HG03060 (cell line): ENCODE data around the gene GCNA.
"Not testable (repeated sequence)": the region's sequence is repeated elsewhere in the genome, so short reads cannot be mapped to it uniquely, and the experiment has no call there.

Experiments used
- ATAC-seq: cut with Tn5 transposase; IDR thresholded peaks from one replicate; pipeline ENCODE4 v1.9.1; 2021; ENCODE audit warnings: low read depth, moderate number of reproducible peaks; ENCODE audit not compliant: unreplicated experiment

The GCNA gene

GRCh38 chrX:71636438-71637252, 58.4 kb downstream of the GCNA start:
- no peak for ATAC-seq

GRCh38 chrX:71637253-71637618, 59.0 kb downstream of the GCNA start:
- no peak for ATAC-seq

DNA sequence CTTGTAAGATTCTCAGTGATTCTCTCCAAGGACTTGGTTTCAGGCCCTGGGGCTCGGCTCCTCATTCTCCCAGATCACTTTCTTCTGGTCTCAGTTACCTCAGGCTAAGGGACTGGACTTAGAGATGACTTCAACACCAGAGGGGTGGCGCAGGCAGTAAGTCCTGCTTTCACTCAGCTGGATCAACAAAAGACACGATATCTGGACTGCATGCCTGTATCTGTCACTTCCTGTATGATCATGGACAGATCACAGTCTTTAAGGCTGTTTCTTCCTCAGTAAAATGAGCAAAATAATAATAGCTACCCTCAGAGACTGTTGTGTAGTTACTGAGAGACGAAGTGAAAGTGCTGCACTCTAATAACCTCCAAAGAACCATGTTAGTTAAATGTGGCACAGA, 59.6 kb downstream of the GCNA start:
- no peak for ATAC-seq

DNA sequence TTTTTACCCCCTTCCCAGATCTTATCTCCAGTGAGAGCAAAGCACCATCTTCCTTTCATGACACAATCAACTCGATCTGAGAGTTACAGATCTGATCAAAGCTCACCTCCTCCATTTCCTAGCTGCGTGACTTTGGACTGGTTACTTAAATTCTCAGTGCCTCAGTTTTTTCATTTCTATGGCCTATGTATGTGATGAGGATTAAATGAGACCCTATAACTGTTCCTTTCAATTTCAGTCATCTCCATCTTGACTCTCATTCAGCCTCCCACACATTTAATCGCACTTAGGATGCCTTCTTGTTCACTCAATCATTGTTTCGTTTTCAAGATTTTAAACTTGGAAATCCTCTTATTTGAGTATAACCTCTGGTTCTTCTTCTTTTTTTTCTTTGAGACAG, 60.2 kb downstream of the GCNA start:
- ATAC-seq, result no peak

- ATAC-seq, result no peak
Observed at GRCh38 chrX:71640002-71640401, 61.8 kb downstream of the GCNA start.

- ATAC-seq, result not testable (repeated sequence)
Observed at GRCh38 chrX:71644406-71644805, 66.2 kb downstream of the GCNA start.

DNA sequence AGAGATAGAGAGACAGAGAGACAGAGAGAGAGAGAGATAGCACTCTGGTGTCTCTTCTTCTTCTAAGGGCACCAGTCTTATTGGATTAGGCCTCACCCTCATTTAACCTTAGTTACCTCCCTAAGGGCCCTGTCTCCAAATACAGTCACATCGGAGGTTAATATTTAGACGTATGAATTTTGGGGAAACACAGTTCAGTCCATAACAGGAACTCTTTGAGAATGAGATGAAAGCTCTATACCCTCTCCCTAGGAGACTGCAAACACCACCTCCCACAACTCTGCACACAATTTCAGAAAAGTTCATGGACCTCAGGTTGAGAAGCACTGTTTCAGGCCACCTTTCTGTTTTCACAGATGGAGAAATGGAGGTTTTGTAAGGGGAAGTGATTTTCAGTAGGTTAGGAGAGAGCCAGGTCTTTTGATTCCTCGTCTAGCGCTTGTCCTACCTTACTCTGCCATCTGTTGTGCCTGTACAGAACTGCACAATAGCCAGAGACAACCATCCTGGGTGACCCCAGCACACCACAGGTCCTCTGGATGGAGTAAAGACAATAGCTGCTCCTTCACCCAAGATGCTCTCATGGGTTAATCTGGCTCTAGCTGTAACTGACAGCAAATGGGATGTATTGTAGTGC, 72.2 kb downstream of the GCNA start:
- no peak for ATAC-seq

DNA sequence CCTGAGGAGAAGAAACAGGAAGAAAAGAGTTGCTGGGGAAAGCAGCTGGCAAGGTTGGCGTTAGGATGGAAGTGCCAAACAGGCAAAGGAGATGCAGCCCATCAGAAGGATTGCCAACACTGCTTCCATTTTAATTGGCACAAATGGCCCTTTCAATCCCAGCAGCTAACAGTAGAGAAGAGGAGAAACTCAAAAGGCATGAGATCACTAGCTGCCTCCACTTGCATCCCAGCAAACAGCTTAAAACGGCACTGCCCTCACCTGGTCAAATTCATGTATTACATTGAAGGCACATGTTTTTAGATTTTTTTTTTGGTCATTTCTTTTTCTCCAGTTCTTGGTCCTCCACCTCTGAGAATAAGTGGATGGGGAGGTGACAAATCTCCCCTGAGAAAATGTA, 74.2 kb downstream of the GCNA start:
- no peak for ATAC-seq

- ATAC-seq, result no peak
Observed at GRCh38 chrX:71653344-71653743, 75.1 kb downstream of the GCNA start.

DNA sequence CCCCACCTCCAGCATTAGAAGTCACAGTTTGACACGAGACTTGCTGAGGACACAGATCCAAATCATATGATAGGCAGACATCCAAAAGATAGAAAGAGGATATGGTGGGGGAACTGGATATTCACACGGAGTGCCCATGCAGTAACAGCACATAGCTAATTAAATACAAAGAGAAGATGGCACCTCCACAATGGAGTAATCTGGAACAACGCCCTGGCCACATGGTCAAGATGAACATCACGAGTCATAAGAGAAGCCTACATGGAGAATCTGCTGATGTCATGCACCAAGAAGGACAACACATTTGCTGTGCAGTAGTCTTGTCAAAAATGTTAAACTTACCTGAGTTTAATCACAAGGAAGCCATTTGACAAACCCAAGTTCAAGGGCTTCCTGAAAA, 79.0 kb downstream of the GCNA start:
- no peak for ATAC-seq

DNA sequence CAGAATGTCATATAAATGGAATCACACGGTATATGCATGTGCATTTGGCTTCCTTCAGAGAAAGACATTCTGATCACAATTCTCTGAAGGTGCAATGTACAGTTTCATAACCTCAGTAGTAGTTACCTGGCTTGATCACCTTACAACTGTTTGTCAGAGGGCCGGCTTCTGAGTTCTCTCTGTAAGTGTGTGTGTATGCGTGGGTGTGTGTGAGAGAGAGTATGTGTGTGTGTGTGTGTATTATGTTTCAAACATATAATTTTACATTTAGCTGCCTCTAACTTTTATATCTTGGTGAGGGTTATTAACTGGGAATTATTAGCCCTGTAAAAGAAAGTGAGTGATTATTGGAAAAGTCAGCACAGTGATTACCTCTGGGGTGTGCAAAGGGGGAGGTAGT, 81.1 kb downstream of the GCNA start:
- no peak for ATAC-seq

DNA sequence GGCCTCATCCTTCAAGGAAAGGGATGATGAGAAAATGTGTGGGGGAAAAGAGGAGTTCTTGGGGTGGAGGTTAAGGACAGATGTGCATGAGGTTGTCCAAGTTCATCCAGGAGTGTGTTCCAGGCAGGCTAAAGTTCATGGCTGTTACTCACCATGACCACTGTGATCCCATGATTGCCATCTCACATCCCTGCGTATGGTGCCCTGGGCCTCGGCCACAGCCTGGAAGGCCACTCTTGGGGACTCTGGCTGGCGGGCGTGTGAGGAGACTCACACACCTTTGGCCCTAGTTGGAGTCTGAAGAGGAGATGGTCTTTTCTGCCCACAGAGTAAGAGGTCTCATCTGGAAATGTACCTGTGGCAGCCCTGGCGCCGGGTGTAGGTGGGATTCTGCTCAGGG, 81.7 kb downstream of the GCNA start:
- ATAC-seq, result no peak

DNA sequence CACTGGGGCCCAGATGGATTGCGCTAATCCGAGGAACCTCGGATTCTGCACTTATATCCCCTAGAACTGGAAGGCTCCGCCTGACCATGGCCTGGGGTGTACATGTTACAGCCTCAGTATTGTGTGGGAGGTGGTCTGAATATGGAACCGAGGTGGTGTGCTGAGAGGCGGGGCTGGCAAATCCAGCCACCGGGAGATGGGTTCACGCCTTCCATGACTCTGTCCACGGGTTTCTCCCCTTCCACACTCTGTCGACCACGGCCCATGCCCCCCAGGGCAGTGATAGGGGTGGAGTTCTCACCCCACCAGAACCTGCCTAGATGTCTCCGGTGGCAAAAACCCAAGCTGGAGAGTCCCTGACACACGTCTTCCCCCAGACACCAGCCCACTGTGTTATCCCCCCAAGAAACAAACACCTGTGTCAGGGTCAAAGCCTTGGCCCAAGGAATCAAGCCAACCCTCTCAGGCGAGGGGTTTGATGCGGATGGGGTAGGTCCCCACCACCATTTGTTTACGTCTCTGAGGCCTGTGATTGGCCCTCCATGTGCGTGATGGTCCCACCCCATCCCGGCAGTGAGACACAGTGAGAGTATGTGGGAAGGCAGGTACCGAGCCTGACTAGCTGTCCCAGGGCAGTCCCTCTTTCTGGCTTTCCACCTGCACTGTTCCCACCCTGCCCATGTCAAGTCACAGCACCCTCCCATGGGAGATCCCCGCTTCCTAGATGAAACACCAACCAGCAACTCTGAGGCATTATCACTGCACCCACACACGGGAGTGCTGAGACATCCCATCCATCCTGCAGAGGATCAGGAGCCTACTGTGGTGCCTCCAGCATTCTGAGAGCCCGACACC, 82.6 kb downstream of the GCNA start:
- no peak for ATAC-seq

DNA sequence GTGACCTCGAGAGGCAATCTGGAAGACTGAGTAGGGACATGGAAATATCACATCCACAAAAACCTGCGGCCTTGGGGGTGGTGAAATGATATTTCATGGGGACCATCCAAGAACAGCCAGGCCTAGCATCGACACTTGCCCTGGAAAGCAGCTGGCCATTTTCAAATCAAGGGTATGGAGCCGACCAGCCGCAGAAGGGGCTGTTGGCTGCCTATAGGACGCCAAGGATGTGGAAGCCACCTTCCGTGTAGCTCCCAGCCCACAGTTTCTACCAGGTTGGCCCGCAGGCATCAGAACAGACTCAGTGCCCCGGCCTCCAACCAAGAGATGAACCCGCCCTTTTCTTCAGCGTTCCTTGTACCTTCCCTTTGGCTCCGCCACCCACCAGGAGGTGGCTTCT, 83.7 kb downstream of the GCNA start:
- ATAC-seq, result no peak

DNA sequence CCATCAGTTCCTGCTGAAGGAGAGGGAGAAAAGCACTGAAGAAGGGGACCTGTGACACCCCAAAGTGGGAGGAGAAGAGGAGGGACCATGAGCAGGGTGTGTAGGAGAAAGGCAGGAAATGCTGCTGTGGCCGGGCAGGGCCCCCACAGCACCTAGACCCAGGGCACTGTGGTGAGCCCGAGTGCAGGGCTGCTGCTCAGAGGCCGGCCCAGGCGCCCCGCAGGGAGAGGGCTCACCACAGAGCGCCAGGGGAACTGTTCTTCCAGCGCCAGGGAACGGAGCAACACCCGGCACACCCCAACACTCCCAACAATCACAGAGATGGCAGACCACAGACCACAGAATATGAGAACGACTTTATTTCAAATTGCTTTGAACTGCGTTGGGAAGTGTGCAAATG, 84.4 kb downstream of the GCNA start:
- not testable (repeated sequence) for ATAC-seq
